ENCODE data around the gene HLA-DPA1.

The HLA-DPA1 gene

GRCh38 chr6:33017694-33018353, 55.6 kb downstream of the HLA-DPA1 start:
- Histone ChIP-seq H3K4me3 (ENCODE audit: low read length in 2 of 2) (no peak overlapping the region), H3K36me3 (ENCODE audit: control insufficient read depth in 2 of 2, insufficient read depth in 2 of 2, low read length in 2 of 2) (no peaks in the 10 kb centered on the region), H3K4me1 (ENCODE audit: control insufficient read depth, insufficient read depth, low read length) (peaks cover 13% of the 10 kb centered on the region), H3K9ac (ENCODE audit: low read length in 2 of 2) (no peak overlapping the region), H3K27me3 (ENCODE audit: control insufficient read depth in 1 of 2, insufficient read depth in 2 of 2, low read length in 2 of 2) (peaks cover 6 to 13% of the 10 kb centered on the region in 2 donors), H3K27ac (ENCODE audit: low read length) (peak overlapping the region; percentile 11), H3K9me3 (ENCODE audit: control insufficient read depth in 2 of 2, low read length in 2 of 2) (no peaks in the 10 kb centered on the region)

GRCh38 chr6:33017018-33017417, 56.4 kb downstream of the HLA-DPA1 start:
- Histone ChIP-seq H3K9me3 (ENCODE audit: control insufficient read depth in 2 of 2, low read length in 2 of 2) (no peaks in the 10 kb centered on the region), H3K4me3 (ENCODE audit: low read length in 2 of 2) (no peak overlapping the region), H3K27me3 (ENCODE audit: control insufficient read depth in 1 of 2, insufficient read depth in 2 of 2, low read length in 2 of 2) (peaks cover 6 to 13% of the 10 kb centered on the region in 2 donors), H3K27ac (ENCODE audit: low read length) (no peak overlapping the region), H3K36me3 (ENCODE audit: control insufficient read depth in 2 of 2, insufficient read depth in 2 of 2, low read length in 2 of 2) (no peaks in the 10 kb centered on the region), H3K9ac (ENCODE audit: low read length in 2 of 2) (no peak overlapping the region), H3K4me1 (ENCODE audit: control insufficient read depth, insufficient read depth, low read length) (peaks cover 13% of the 10 kb centered on the region)

DNA sequence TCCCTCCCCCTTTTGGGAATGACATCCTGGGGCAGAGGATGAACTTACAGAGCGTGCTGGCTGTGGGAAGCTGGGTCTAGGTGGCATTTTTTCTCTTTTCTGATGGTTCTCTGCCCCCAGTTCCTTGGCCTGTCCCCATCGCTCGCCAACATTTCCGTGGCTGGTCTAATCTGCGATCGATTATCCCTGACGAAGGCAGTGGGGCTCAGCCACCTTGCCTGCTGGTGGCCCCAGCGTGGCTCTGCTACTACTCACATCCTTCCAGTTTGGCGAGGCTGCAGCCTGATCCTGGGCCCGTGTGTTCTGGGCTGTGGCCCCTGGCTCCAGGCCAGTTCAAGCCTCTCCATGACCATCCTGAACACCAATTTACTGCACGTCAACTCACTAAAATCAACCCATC, 57.7 kb downstream of the HLA-DPA1 start:
- Histone ChIP-seq H3K9ac (ENCODE audit: low read length in 2 of 2) (no peak overlapping the region), H3K4me3 (ENCODE audit: low read length in 2 of 2) (no peak overlapping the region), H3K4me1 (ENCODE audit: control insufficient read depth, insufficient read depth, low read length) (peaks cover 13% of the 10 kb centered on the region), H3K36me3 (ENCODE audit: control insufficient read depth in 2 of 2, insufficient read depth in 2 of 2, low read length in 2 of 2) (no peaks in the 10 kb centered on the region), H3K27ac (ENCODE audit: low read length) (no peak overlapping the region), H3K27me3 (ENCODE audit: control insufficient read depth in 1 of 2, insufficient read depth in 2 of 2, low read length in 2 of 2) (peaks cover 6 to 16% of the 10 kb centered on the region in 2 donors), H3K9me3 (ENCODE audit: control insufficient read depth in 2 of 2, low read length in 2 of 2) (no peaks in the 10 kb centered on the region)

DNA sequence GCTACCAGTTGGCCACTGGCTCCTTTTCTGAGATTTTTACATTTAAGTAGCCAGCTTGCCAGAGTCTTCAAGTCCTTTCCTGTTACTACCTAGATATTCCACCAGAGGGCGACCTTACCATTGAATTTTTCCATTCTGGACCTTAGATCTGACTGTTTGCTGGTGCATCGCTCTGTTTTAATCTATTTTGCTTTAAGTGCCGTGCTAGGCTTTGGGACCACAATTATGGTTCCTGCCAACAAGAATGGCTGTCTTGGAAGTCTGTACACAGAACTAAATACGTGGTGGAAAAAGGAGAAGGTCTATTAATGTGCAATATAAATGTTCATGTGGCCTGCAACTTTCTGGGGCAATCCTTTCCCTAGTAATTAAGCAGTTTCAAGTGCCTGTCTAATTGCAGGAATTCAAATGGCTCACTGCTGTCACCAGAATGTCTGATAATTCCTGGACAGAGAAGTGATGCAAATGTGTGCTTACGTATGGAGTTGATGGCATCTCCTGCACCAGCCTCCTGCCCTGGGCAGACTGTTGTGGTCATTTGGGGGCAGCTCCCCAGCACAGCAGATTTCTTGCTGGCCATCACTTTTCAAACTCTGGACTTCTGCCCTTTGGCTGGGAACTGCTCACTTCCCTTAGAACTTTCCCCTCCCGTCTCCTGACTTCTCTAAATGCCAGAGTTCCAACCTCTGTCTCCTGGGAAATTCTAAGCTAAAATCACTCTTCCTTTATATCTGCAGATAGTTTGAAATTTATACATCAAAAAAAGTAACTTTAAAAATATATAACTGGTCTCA, 58.4 kb downstream of the HLA-DPA1 start:
- Histone ChIP-seq H3K9ac (ENCODE audit: low read length in 2 of 2) (no peak overlapping the region), H3K4me1 (ENCODE audit: control insufficient read depth, insufficient read depth, low read length) (peaks cover 13% of the 10 kb centered on the region), H3K27me3 (ENCODE audit: control insufficient read depth in 1 of 2, insufficient read depth in 2 of 2, low read length in 2 of 2) (peaks cover 9 to 21% of the 10 kb centered on the region in 2 donors), H3K27ac (ENCODE audit: low read length) (no peak overlapping the region), H3K36me3 (ENCODE audit: control insufficient read depth in 2 of 2, insufficient read depth in 2 of 2, low read length in 2 of 2) (no peaks in the 10 kb centered on the region), H3K9me3 (ENCODE audit: control insufficient read depth in 2 of 2, low read length in 2 of 2) (no peaks in the 10 kb centered on the region), H3K4me3 (ENCODE audit: low read length in 2 of 2) (no peak overlapping the region)
